Liver (tissue), 3 donors: ENCODE data around the gene CLDN14.

Experiments
- CTCF ChIP-seq: fragments of 150-350 bp; IDR thresholded peaks from 2 replicates; pipeline ENCODE4 v1.5.1; 2017; ENCODE audit warnings: improper control_type of control experiment, low read depth, low read length; ENCODE audit not compliant: missing input control
- EGR1 ChIP-seq, 2 donors: IDR thresholded peaks; 2 replicates each; pipeline ENCODE4 v1.6.1; 2016 to 2018; ENCODE audit warnings: antibody characterized with exemption in 2 of 2, low read depth in 2 of 2
- FOXA1 ChIP-seq: IDR thresholded peaks from 2 replicates; pipeline ENCODE4 v1.6.1; 2016; ENCODE audit warnings: antibody characterized with exemption
- TAF1 ChIP-seq: conservative IDR thresholded peaks from 2 replicates; pipeline ENCODE4 v1.6.1; 2016; ENCODE audit warnings: antibody characterized with exemption, mild to moderate bottlenecking
- ZBTB33 ChIP-seq: IDR thresholded peaks from 2 replicates; pipeline ENCODE4 v1.6.1; 2016; ENCODE audit warnings: antibody characterized with exemption
- donor health status: healthy.
- donor health status: healthy.

GRCh38 chr21:36460866-36461265, 19.1 kb downstream of the CLDN14 start:
- TF ChIP-seq EGR1 (IDR thresholded peaks at IDR 0.05; ENCODE audit: low read depth in 2 of 2) = no peak
- TF ChIP-seq CTCF = no peak
- no peak for TF ChIP-seq FOXA1
- no peak for TF ChIP-seq ZBTB33
- TF ChIP-seq TAF1 = no peak
